ENCODE data around the gene TCIRG1.
"Not testable (repeated sequence)": the region's sequence is repeated elsewhere in the genome, so short reads cannot be mapped to it uniquely, and the experiment has no call there.

TCIRG1 gene

DNA sequence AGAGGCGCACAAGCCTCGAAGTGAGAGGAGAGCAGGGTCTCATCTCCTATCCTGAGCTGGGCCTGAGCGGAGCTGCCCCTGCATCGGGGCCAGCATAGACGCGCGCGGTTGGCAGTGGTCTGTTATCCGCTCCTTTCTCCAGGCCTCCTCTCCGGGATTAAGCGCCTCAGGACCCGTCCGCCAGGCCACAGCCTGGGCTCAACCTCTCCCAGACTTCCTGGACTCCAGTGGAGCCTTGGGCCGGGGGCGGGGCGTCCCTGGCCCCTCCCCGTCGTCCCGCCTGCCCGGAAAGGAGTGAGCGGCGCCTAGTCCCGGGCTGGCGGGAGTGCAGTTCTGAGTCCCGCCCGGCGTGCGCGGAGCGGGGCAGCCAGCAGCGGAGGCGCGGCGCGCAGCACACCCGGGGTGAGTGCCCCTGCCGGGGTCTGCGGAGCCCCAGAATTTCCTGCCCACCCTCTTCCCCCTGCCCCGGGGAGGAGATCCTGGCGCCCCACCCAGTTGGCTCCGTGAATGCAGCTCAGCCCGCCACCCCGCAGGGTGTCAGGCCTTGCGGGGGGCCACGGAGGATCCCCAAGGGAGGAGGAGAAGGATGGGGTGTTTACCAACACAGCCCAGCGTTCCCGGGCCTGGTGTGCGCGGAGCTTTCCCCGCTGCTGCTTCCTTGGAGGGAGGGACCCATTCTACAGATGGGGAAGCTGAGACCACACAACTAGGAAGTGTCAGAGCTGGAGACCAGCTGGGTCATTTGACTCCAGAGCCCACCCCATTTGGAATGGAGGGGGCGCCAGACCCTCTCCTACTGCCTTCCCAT, at the start of gene TCIRG1:
TCIRG1 (plus strand) TSS at position 308 of the 808 bp plus-strand sequence. CDS start 2,247 bp downstream, outside the sequence.
- Histone ChIP-seq H3K27ac (peak within 1 kb of the TSS; percentile 91 to 92), H3K4me3 (peak within 1 kb of the TSS; percentile 83)
- DNase-seq (ENCODE audit: low spot score) = peak; percentile 95
- TF ChIP-seq, protein P1, sequence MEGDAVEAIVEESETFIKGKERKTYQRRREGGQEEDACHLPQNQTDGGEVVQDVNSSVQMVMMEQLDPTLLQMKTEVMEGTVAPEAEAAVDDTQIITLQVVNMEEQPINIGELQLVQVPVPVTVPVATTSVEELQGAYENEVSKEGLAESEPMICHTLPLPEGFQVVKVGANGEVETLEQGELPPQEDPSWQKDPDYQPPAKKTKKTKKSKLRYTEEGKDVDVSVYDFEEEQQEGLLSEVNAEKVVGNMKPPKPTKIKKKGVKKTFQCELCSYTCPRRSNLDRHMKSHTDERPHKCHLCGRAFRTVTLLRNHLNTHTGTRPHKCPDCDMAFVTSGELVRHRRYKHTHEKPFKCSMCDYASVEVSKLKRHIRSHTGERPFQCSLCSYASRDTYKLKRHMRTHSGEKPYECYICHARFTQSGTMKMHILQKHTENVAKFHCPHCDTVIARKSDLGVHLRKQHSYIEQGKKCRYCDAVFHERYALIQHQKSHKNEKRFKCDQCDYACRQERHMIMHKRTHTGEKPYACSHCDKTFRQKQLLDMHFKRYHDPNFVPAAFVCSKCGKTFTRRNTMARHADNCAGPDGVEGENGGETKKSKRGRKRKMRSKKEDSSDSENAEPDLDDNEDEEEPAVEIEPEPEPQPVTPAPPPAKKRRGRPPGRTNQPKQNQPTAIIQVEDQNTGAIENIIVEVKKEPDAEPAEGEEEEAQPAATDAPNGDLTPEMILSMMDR (IDR thresholded peaks at IDR 0.05) = no peak

- not testable (repeated sequence) for H3K27ac ChIP-seq; DNase-seq (ENCODE audit: low spot score)
- H3K4me3 ChIP-seq = peak overlapping the region; percentile 59
These were observed 48.1 kb upstream of the TCIRG1 start for GRCh38 chr11:67990546-67991346.

DNA sequence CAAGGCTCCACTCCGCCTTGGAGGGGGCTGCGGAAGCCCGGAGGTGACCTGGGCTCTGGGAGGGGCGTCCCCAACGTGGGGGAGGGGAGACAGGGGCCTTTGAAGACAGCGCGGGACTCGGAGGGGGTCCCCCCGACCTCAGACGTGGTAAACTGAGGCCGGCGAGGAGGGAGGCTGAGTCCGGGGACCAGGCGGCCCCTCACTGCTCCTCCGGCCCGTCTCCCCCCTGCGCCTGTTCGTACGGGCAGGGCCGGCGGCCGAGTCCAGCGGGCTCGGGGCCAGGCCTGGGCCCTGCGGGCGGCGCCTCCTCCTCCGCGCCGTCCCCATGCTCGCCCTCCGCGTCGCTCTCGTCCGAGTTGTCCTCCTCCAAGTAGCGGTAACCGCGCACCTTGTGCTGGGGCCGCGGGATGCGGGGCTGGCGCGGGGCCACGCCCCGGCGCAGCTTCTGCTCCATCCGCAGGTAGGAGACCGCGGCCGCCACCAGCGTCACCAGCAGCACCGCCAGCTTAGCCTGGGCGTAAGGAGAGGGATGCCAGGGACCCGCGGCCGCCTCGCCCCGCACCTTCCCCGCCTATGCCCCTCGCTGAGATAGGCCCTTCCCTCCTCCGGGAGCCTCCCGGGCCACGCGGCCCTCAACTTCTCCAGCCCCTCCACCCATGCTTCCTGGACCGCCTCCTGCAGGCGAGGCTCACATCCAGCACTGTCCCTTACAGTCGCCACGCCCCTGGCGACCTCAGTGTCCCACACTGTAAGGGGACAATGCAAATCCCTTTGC, 47.3 kb upstream of the TCIRG1 start:
- H3K4me3 ChIP-seq = peak overlapping the region; percentile 59
- H3K27ac ChIP-seq; DNase-seq (ENCODE audit: low spot score): not testable (repeated sequence)

DNA sequence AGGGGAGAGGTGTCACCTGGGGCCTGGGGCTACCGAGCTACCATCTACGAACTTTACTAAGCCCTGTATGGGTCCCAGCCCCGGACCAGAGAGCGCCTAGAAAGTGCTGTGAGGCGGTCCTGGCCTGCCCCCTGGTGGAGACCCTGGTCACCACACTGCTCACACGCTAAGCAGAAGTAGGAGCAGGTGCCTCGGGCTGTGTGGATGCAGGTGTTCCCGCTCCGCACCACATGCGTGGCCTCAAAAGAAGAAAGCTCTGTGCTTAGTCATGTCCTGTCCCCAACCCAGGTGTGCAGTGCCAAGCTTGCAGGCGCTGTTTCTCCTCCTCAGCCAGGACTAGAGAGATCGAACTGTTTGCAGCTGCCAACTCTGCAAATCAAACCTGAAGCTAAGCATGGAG, 45.0 kb upstream of the TCIRG1 start:
- TF ChIP-seq, protein P1 (IDR thresholded peaks at IDR 0.05) = peak; percentile 21
- H3K4me3 ChIP-seq, H3K27ac ChIP-seq: not testable (repeated sequence)
- peak; percentile 38 for DNase-seq (ENCODE audit: low spot score)

DNA sequence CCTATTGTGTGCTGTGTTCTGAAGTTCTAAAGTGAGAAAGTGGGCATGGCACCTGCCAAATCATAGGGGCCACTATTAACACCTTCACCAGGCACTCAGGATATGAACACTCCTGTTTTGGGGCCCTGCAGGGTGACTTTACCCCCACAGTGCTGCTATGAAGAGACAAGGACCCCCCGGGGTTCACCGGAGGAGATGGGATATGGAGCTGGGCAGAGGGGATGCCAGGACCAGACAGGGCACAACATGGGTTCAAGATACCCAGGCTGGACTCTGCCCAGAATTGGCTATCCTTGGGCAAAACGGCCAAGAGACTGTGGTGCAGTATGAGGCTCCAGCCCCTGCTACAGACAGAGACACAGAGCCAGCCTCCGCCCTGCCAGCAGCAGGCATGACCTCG, 44.4 kb upstream of the TCIRG1 start:
- not testable (repeated sequence) for DNase-seq (ENCODE audit: low spot score); H3K27ac ChIP-seq; H3K4me3 ChIP-seq

- not testable (repeated sequence) for DNase-seq (ENCODE audit: low spot score); H3K4me3 ChIP-seq; H3K27ac ChIP-seq
These were observed 43.7 kb upstream of the TCIRG1 start for GRCh38 chr11:67995129-67995528.

DNA sequence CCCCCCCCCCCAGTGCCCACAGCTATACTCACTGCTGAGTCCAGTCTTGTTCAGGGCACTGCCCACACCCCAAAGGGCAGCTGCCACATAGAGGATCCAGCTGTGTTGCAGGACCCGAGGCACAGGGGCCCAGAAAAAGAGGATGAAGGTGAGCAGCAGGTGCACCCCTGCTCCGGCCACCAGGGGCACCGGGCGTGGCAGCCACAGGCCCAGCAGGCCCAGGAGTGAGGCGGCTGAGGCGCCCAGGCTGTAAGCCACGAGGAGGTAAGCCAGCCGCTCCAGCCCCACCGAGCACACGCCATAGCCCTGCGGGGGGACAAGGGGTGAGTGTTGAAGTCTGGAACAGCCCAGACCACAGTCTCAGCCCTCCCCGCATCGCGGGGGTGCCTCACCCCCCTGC, 43.2 kb upstream of the TCIRG1 start:
- peak; percentile 52 for DNase-seq (ENCODE audit: low spot score)
- H3K4me3 ChIP-seq = not testable (repeated sequence)

DNA sequence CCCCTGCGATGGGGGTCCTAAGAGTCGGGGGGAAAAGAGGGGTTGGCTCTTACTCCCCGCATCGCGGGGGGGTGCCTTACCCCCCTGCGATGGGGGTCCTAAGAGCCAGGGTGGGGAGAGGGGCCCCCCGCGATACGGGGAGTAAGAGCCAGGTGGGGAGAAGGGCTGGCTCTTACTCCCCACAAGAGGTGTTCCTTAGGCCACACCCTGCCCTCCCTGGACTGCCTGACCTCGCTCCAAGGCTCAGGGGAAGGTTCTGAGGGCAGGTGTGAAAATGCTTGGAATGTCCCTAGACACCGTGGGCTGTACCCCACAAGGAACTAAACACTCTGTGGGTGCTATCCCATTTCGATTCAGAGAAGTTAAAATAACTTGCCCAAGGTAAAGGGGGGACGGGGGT, 42.8 kb upstream of the TCIRG1 start:
- Histone ChIP-seq H3K27ac (no peak overlapping the region), H3K4me3 (no peak overlapping the region)
- TF ChIP-seq, protein P1 (IDR thresholded peaks at IDR 0.05) = no peak
- no peak for DNase-seq (ENCODE audit: low spot score)

More for the DNA sequence above, 43.2 kb upstream of the TCIRG1 start:
- H3K27ac ChIP-seq = not testable (repeated sequence)

GRCh38 chr11:67996622-67997474, 42.0 kb upstream of the TCIRG1 start:
- Histone ChIP-seq H3K4me3 (no peak overlapping the region), H3K27ac (no peak overlapping the region)
- DNase-seq (ENCODE audit: low spot score) = peak; percentile 74
- TF ChIP-seq, protein P1 (IDR thresholded peaks at IDR 0.05) = no peak
